ENCODE measurements around the gene TBC1D24.

The TBC1D24 gene

DNA sequence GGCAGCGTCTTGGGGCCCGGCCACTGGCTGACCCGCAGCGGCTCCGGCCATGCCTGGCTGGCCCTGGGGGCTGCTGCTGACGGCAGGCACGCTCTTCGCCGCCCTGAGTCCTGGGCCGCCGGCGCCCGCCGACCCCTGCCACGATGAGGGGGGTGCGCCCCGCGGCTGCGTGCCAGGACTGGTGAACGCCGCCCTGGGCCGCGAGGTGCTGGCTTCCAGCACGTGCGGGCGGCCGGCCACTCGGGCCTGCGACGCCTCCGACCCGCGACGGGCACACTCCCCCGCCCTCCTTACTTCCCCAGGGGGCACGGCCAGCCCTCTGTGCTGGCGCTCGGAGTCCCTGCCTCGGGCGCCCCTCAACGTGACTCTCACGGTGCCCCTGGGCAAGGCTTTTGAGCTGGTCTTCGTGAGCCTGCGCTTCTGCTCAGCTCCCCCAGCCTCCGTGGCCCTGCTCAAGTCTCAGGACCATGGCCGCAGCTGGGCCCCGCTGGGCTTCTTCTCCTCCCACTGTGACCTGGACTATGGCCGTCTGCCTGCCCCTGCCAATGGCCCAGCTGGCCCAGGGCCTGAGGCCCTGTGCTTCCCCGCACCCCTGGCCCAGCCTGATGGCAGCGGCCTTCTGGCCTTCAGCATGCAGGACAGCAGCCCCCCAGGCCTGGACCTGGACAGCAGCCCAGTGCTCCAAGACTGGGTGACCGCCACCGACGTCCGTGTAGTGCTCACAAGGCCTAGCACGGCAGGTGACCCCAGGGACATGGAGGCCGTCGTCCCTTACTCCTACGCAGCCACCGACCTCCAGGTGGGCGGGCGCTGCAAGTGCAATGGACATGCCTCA lies 3.1 kb upstream of the TBC1D24 start:
- no peak for DNase-seq
- peak overlapping the region; percentile 100 for H3K27ac ChIP-seq
- H3K4me3 ChIP-seq (ENCODE audit: low read depth, low read length) = peak overlapping the region; percentile 54
- no peaks in the 10 kb centered on the region for H3K27me3 ChIP-seq (ENCODE audit: insufficient read depth, low read depth, severe bottlenecking)
- peaks cover 12% of the 10 kb centered on the region for H3K36me3 ChIP-seq
- no peaks in the 10 kb centered on the region for H3K9me3 ChIP-seq (ENCODE audit: severe bottlenecking)
- TF ChIP-seq, protein P1, sequence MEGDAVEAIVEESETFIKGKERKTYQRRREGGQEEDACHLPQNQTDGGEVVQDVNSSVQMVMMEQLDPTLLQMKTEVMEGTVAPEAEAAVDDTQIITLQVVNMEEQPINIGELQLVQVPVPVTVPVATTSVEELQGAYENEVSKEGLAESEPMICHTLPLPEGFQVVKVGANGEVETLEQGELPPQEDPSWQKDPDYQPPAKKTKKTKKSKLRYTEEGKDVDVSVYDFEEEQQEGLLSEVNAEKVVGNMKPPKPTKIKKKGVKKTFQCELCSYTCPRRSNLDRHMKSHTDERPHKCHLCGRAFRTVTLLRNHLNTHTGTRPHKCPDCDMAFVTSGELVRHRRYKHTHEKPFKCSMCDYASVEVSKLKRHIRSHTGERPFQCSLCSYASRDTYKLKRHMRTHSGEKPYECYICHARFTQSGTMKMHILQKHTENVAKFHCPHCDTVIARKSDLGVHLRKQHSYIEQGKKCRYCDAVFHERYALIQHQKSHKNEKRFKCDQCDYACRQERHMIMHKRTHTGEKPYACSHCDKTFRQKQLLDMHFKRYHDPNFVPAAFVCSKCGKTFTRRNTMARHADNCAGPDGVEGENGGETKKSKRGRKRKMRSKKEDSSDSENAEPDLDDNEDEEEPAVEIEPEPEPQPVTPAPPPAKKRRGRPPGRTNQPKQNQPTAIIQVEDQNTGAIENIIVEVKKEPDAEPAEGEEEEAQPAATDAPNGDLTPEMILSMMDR (IDR thresholded peaks at IDR 0.05; ENCODE audit: low read depth, low read length) = no peak

DNA sequence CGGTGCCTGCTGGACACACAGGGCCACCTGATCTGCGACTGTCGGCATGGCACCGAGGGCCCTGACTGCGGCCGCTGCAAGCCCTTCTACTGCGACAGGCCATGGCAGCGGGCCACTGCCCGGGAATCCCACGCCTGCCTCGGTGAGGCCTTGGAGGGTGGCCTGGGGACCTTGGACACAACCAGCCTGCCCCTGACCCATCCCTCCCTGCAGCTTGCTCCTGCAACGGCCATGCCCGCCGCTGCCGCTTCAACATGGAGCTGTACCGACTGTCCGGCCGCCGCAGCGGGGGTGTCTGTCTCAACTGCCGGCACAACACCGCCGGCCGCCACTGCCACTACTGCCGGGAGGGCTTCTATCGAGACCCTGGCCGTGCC lies 2.5 kb upstream of the TBC1D24 start:
- Histone ChIP-seq H3K36me3 (peaks cover 11% of the 10 kb centered on the region), H3K4me3 (ENCODE audit: low read depth, low read length) (peak overlapping the region; percentile 54), H3K9me3 (ENCODE audit: severe bottlenecking) (no peaks in the 10 kb centered on the region), H3K27ac (peak overlapping the region; percentile 100), H3K27me3 (ENCODE audit: insufficient read depth, low read depth, severe bottlenecking) (no peaks in the 10 kb centered on the region)
- DNase-seq = no peak
- TF ChIP-seq, protein P1 (IDR thresholded peaks at IDR 0.05; ENCODE audit: low read depth, low read length) = no peak

DNA sequence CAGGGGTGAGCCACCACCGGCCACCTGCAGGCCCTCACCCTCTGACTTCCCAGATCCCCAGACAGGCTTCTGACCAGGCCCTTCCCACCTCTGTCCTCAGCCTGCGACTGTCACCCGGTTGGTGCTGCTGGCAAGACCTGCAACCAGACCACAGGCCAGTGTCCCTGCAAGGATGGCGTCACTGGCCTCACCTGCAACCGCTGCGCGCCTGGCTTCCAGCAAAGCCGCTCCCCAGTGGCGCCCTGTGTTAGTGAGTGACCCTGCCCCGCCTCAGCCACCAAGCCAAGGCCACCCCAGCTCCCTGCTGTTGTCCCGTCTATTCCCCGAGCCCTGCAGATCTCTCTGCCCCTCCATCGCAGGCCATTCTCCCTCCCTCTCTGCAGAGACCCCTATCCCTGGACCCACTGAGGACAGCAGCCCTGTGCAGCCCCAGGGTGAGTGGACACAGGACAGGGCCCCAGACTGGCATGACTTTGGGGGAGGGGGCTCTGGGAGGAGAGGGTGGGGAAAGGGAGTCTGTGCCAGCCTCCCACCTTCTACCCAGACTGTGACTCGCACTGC lies 2.0 kb upstream of the TBC1D24 start:
- no peak for DNase-seq
- H3K36me3 ChIP-seq = peaks cover 16% of the 10 kb centered on the region
- peak overlapping the region; percentile 36 for H3K4me3 ChIP-seq (ENCODE audit: low read depth, low read length)
- H3K27me3 ChIP-seq (ENCODE audit: insufficient read depth, low read depth, severe bottlenecking) = no peaks in the 10 kb centered on the region
- peak overlapping the region; percentile 100 for H3K27ac ChIP-seq
- TF ChIP-seq, protein P1 (IDR thresholded peaks at IDR 0.05; ENCODE audit: low read depth, low read length) = no peak
- H3K9me3 ChIP-seq (ENCODE audit: severe bottlenecking) = no peaks in the 10 kb centered on the region

DNA sequence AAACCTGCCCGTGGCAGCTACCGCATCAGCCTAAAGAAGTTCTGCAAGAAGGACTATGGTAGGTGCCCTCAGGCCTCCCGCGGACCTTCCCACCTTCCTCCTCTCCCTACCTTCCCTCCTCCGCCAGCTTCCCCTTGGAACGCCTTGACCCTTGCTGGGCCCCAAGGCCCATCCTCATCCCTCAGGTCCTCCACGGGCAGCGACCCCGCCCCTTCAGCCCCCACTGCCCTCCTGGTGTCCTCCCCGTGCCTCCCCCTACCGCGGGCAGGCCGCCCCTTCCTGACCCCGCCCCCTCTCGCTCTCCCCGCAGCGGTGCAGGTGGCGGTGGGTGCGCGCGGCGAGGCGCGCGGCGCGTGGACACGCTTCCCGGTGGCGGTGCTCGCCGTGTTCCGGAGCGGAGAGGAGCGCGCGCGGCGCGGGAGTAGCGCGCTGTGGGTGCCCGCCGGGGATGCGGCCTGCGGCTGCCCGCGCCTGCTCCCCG lies 1.4 kb upstream of the TBC1D24 start:
- Histone ChIP-seq H3K9me3 (ENCODE audit: severe bottlenecking) (no peaks in the 10 kb centered on the region), H3K36me3 (peaks cover 19% of the 10 kb centered on the region), H3K27ac (peak overlapping the region; percentile 100), H3K4me3 (ENCODE audit: low read depth, low read length) (peak overlapping the region; percentile 36), H3K27me3 (ENCODE audit: insufficient read depth, low read depth, severe bottlenecking) (no peaks in the 10 kb centered on the region)
- peak; percentile 90 for DNase-seq
- TF ChIP-seq, protein P1 (IDR thresholded peaks at IDR 0.05; ENCODE audit: low read depth, low read length) = no peak

DNA sequence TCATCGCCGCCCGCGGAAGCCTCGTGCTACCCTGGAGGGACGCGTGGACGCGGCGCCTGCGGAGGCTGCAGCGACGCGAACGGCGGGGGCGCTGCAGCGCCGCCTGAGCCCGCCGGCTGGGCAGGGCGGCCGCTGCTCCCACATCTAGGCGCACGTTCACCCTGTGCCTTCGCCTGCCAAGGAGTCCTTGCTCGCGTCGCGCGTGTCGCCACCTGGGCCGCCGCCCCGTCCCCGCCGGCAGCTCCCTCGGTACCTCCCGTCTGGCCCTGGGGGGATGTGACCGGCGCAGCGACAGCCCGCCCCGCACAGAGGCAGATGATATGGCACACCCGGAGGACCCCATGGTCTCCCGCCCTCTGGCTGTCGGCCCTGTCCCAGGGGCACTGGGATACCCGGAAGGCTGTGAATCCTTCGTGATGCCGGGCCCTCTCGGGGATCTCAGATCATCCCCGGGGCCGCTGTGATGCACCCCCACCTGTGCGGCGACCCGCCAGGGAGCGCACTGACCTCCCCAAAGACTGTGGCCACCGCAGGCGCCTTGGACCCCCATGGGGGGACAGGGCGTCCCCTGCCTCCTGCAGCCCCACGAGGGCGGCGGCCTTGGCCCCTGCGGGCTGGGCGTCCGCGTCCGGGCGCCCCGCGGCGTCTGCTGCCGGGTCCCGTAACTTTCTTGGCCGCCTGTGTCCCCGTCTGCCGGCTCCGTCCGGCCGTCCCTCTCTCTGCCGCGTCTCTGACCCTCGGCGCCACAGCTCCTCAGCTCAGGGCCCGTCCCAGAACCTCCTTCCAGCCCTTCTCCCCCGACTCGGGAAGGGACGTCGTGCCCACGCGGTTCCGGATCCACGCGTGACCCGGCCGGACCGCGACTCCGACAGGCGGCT lies 689 bp upstream of the TBC1D24 start:
- Histone ChIP-seq H3K27me3 (ENCODE audit: insufficient read depth, low read depth, severe bottlenecking) (no peaks in the 10 kb centered on the region), H3K4me3 (ENCODE audit: low read depth, low read length) (peak overlapping the region; percentile 61), H3K9me3 (ENCODE audit: severe bottlenecking) (no peaks in the 10 kb centered on the region), H3K27ac (peak overlapping the region; percentile 100), H3K36me3 (peaks cover 23% of the 10 kb centered on the region)
- peak; percentile 44 for DNase-seq
- TF ChIP-seq, protein P1 (IDR thresholded peaks at IDR 0.05; ENCODE audit: low read depth, low read length) = peak; percentile 48
